RWPE2 (cell line): ENCODE measurements around the gene SH2D3C.

Source experiments
- ATAC-seq: fragments of 200-7000 bp; cut with Tn5 transposase; 3 replicates; pipeline ENCODE4 v1.9.1; 2021; ENCODE audit warnings: low read depth
- DNase-seq: peaks from one replicate; pipeline ENCODE4 v3.0.0-alpha.2; 2020; ENCODE audit warnings: low spot score
- H3K27ac ChIP-seq: fragments of 450-650 bp; 2 replicates; pipeline ENCODE4 v1.5.1; 2017; ENCODE audit warnings: mild to moderate bottlenecking; ENCODE audit not compliant: poor library complexity, severe bottlenecking
- H3K27me3 ChIP-seq: fragments of 250-450 bp; sonication (Bioruptor Pico); 2 replicates; pipeline ENCODE4 v1.5.1; 2021; ENCODE audit warnings: mild to moderate bottlenecking, moderate library complexity; ENCODE audit not compliant: insufficient read depth, poor library complexity, severe bottlenecking
- H3K36me3 ChIP-seq: fragments of 250-450 bp; sonication (Bioruptor Pico); 2 replicates; pipeline ENCODE4 v1.5.1; 2020; ENCODE audit warnings: low read depth, mild to moderate bottlenecking, moderate library complexity
- H3K4me1 ChIP-seq: fragments of 250-450 bp; sonication (Bioruptor Pico); 2 replicates; pipeline ENCODE4 v1.5.1; 2021; ENCODE audit warnings: mild to moderate bottlenecking, moderate library complexity; ENCODE audit not compliant: insufficient read depth, poor library complexity, severe bottlenecking
- H3K4me3 ChIP-seq: fragments of 250-450 bp; sonication (Bioruptor Pico); 2 replicates; pipeline ENCODE4 v1.5.1; 2021; ENCODE audit warnings: mild to moderate bottlenecking, moderate library complexity; ENCODE audit not compliant: severe bottlenecking
- H3K9me3 ChIP-seq: fragments of 250-450 bp; sonication (Bioruptor Pico); 2 replicates; pipeline ENCODE4 v1.5.1; 2021; ENCODE audit warnings: mild to moderate bottlenecking, moderate library complexity; ENCODE audit not compliant: severe bottlenecking
- TF ChIP-seq, protein P1 (sequence below): fragments of 450-650 bp; IDR thresholded peaks from one replicate; pipeline ENCODE4 v1.5.1; 2017; ENCODE audit warnings: mild to moderate bottlenecking, moderate library complexity; ENCODE audit not compliant: poor library complexity, severe bottlenecking

SH2D3C gene

DNA sequence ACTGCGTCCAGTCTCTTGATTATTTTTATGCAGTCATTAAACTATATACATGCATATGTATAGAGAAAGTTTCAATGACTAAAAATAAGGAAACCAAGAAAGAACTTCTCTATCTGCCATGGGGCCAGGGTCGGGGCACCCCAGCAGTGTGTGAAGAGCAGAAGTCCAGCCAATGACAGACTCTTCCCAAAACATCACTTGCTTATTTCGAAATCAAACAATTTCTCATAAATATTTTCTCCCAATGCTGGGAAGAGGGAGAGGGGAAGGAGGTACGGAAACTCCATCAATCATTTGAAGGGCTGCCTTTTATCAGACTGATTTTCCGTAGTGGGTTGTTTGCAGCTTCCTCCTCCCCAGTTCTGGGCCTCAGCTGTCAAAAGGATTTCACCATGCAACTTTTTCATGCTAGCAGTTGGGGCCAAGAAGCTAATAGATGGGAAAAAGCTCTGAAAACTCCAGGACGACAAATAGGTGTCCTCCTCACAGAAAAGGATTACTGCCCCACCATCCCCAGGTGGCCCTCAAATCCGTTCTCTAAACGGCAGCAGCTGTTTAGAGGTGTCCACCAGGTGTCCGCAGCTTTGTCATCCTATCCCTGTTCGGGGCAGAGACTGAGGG, 23.6 kb upstream of the SH2D3C start:
- TF ChIP-seq, protein P1, sequence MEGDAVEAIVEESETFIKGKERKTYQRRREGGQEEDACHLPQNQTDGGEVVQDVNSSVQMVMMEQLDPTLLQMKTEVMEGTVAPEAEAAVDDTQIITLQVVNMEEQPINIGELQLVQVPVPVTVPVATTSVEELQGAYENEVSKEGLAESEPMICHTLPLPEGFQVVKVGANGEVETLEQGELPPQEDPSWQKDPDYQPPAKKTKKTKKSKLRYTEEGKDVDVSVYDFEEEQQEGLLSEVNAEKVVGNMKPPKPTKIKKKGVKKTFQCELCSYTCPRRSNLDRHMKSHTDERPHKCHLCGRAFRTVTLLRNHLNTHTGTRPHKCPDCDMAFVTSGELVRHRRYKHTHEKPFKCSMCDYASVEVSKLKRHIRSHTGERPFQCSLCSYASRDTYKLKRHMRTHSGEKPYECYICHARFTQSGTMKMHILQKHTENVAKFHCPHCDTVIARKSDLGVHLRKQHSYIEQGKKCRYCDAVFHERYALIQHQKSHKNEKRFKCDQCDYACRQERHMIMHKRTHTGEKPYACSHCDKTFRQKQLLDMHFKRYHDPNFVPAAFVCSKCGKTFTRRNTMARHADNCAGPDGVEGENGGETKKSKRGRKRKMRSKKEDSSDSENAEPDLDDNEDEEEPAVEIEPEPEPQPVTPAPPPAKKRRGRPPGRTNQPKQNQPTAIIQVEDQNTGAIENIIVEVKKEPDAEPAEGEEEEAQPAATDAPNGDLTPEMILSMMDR = no peak
- no peak for DNase-seq
- Histone ChIP-seq H3K36me3 (peaks cover 28% of the 10 kb centered on the region), H3K27ac (peak overlapping the region; percentile 93), H3K4me1 (peaks cover 22% of the 10 kb centered on the region), H3K27me3 (no peaks in the 10 kb centered on the region), H3K9me3 (no peaks in the 10 kb centered on the region), H3K4me3 (peak overlapping the region; percentile 60)
- peak; percentile 2; the same call in 2 of the 3 replicates for ATAC-seq

DNA sequence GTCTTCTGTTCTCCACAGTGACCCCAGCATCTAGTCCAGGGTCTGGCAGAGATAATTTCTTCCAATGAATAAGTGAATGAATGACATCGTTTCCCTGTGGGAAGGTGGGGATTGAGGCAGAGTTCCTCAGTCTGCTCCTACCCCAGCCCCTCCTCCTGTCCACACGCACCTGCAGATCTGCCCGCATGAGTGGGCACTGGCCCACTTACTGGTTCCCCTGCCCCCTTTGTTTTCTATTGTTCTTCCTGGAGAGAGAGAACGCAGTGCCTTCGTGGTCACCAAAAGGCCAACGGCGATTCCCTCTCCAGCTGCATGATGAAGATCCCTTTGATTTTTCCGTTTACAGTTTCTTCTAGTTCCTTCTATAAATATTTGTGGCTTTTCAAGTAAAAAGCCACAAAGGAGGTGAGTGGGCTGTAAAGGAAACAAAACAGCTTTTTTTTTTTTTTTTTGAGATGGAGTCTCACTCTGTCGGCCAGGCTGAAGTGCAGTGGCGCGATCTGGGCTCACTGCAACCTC, 18.4 kb upstream of the SH2D3C start:
- H3K27ac ChIP-seq = no peak overlapping the region
- no peak for DNase-seq

GRCh38 chr9:127796225-127796813, 17.9 kb upstream of the SH2D3C start:
- peaks cover 5% of the 10 kb centered on the region for H3K36me3 ChIP-seq
- peaks cover 5% of the 10 kb centered on the region for H3K4me1 ChIP-seq
- H3K27ac ChIP-seq = no peak overlapping the region
- DNase-seq (no peak), ATAC-seq (peak; percentile 41; the same call in 2 of the 3 replicates)
- TF ChIP-seq, protein P1 = no peak
- no peaks in the 10 kb centered on the region for H3K27me3 ChIP-seq
- no peaks in the 10 kb centered on the region for H3K9me3 ChIP-seq
- no peak overlapping the region for H3K4me3 ChIP-seq

More for the DNA sequence above, 18.4 kb upstream of the SH2D3C start:
- ATAC-seq = 0 out of 3 replicates have a peak, but pooled peaks have one; percentile 2
- Histone ChIP-seq H3K4me1 (peaks cover 9% of the 10 kb centered on the region), H3K4me3 (no peak overlapping the region), H3K36me3 (no peaks in the 10 kb centered on the region), H3K27me3 (no peaks in the 10 kb centered on the region), H3K9me3 (no peaks in the 10 kb centered on the region)
- TF ChIP-seq, protein P1 = no peak

DNA sequence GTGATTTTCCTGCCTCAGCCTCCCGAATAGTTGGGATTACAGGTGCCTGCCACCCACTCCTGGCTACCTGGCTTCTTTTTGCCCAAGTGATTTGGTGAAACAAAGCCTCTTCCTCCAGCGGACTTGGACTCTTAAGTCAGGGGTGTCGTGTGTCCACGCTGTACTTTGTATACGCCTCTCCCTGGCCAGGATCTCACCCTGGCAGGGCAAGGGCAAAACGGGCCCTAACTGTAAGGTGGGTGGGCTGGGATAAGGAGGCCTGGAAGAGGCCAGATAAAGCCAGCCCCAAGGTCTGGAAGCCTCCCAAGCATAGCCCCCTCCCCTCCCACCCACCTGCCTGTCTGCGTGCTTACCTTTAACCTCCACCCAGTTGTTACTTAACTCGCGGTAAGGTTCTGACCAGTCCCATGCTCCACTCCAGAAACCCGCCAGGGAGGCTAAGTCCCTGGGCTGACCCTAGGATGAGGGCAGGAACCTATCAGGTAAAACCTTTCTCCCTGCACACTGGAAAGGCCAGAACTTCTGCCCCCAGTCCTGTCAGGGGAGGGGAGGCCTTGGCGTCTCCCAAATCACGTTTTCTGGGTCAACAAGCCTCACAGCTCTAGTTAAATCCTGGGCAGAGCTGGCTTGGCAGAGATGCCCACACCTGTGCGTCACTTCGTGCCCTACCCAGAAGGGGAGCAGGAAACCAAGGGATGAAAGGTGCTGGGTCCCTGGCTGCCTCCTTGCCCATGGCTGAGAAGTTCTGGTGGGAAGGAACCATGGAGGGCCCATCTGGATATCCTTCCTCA, 15.7 kb upstream of the SH2D3C start:
- no peaks in the 10 kb centered on the region for H3K4me1 ChIP-seq
- H3K27ac ChIP-seq = no peak overlapping the region
- peak; percentile 5; the same call in 2 of the 3 replicates for ATAC-seq
- no peaks in the 10 kb centered on the region for H3K27me3 ChIP-seq
- no peaks in the 10 kb centered on the region for H3K9me3 ChIP-seq
- TF ChIP-seq, protein P1 = no peak
- H3K36me3 ChIP-seq = peaks cover 26% of the 10 kb centered on the region
- no peak overlapping the region for H3K4me3 ChIP-seq
- DNase-seq = no peak
